ENCODE results near the gene ZC3H7A.
"Not testable (repeated sequence)": the region's sequence is repeated elsewhere in the genome, so short reads cannot be mapped to it uniquely, and the experiment has no call there.

Gene ZC3H7A, protein sequence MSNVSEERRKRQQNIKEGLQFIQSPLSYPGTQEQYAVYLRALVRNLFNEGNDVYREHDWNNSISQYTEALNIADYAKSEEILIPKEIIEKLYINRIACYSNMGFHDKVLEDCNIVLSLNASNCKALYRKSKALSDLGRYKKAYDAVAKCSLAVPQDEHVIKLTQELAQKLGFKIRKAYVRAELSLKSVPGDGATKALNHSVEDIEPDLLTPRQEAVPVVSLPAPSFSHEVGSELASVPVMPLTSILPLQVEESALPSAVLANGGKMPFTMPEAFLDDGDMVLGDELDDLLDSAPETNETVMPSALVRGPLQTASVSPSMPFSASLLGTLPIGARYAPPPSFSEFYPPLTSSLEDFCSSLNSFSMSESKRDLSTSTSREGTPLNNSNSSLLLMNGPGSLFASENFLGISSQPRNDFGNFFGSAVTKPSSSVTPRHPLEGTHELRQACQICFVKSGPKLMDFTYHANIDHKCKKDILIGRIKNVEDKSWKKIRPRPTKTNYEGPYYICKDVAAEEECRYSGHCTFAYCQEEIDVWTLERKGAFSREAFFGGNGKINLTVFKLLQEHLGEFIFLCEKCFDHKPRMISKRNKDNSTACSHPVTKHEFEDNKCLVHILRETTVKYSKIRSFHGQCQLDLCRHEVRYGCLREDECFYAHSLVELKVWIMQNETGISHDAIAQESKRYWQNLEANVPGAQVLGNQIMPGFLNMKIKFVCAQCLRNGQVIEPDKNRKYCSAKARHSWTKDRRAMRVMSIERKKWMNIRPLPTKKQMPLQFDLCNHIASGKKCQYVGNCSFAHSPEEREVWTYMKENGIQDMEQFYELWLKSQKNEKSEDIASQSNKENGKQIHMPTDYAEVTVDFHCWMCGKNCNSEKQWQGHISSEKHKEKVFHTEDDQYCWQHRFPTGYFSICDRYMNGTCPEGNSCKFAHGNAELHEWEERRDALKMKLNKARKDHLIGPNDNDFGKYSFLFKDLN

DNA sequence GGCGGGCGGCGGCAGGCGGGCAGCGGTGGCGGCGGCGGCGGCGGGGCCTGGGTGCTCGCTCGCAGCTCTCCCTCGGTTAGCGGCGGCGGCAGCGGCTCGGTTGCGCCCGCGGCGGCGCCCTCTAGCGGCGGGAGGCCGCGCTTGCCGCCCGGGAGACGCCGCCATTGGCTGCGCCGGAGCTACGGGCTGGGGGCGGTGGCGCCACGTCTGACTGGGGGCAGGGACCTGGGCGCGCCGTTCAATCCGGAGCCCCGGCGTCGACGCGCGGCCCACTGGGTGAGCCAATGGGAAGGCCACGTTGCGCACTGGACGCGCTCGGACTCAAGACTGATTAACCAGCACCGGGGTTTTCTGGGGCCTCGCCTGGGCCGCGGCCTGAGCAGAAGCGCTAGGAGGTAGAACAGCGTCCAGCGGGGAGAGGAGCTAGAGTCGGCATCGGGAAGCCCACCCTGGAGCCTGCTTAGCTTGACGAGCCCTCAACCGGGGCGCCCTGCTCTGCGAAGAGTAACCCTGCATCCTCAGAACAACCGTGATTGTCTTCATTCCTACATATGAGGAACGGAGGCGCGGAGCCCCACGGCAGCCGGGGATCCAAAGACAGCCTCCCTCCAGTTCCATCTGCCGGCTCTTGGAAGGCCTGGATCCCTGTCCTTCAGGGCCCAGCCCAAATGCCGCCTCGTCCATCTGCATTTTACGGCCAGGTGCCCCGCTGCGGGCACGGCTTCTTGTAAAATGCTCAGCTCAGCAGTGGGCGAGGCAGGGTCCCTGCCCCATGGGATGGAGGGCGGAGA, at the start of gene ZC3H7A:
TSS of gene ZC3H7A (minus strand) at position 93 of the 791 bp plus-strand sequence. CDS start 14,904 bp downstream, outside the sequence.
- peak; percentile 80 for DNase-seq (ENCODE audit: low read depth)

DNA sequence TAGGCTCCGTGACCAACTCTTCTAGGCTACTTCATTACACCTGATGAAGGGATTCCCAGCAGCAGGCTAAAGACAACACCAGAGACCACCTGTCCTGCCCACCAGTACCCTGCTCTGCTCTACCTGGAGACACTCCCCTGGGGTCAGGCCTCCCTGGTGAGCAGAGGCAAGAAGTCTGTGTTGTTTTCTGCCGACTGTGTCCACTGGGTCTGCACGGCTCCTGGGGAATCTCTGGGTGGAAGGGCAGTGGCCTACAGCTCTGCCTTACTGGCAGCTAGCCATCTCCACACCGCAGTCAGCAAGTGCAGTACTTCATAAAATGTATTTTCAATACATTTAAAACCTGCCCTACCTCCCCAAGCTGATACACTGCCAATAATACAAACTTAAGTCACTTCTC, 47.4 kb upstream of the ZC3H7A start:
- DNase-seq (ENCODE audit: low read depth): no peak

DNA sequence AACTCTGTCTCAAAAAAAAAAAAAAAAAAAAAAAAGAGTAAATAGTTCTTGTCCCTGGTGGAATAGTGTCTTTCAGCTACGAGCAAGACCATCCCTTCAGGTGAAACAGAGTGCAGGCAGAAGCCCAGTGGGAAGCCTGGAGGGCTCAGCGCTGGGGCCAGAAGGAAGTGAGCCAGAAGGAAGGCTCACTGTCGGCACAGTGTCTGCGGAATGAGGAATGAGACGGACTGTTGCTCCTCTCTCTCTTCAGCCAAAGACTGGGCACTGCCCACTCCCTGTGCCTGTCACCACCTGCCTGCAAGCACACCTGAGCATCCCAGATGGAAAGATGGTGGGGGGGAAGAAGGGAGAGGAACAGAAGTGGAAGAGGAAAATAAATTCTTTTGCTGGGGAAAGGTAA, 46.8 kb upstream of the ZC3H7A start:
- no peak for DNase-seq (ENCODE audit: low read depth)

DNA sequence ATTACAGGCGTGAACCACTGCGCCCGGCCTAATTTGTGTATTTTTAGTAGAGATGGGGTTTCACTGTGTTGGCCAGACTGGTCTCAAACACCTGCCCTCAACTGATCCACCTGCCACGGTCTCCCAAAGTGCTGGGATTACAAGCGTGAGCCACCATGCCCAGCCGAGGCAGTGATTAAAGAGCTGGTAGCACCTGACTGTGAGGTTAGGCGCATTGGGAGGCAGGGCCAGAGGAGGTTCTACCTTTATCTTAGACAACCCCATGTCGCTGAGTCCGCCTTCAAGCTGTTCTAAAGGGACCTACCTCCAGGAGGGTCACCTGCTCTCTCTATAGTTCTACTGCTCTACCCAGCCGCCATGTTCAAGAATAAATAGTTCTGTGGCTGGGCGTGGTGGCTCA, 46.1 kb upstream of the ZC3H7A start:
- no peak for DNase-seq (ENCODE audit: low read depth)

DNA sequence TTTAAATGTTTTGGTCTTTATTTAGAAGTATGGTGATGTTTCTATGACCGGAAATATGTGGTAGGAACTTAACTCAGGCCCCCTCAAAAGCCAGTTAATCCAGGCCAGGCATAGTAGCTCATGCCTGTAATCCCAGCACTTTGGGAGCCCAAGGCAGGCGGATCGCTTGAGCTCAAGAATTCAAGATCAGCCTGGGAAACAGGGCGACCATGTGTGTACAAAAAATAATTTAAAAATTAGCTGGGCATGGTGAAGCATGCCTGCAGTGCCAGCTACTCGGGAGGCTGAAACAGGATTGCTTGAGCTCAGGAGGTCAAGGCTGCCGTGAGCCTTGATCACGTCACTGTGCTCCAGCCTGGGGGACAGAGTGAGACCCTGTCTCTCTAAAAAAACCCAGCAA, 44.0 kb upstream of the ZC3H7A start:
- DNase-seq (ENCODE audit: low read depth): no peak

DNA sequence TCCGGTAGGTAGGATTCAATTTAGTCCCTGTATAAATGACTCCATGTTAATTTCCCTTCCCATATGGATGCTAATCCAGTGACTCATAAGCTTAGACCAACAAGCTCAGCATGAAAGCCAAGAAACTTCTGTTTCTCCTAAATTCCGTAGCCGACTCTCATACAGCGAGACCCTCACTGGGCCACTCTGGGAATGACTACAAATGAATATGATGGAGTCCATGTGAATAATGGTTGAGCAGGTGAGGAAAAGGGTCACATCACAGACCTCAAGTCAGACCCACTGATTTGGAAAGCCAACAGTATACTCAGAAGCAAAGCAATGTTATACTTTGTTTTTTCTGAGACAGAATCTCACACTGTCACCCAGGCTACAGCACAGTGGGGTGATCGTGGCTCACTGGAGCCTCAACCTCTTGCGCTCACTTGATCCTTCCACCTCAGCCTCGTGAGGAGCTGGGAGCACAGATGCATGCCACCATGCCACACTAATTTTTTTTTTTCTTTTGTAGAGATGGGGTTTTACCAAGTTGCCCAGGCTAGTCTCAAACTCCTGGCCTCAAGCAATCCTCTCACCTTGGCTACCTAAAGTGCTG, 39.7 kb upstream of the ZC3H7A start:
- peak; percentile 49 for DNase-seq (ENCODE audit: low read depth)

DNA sequence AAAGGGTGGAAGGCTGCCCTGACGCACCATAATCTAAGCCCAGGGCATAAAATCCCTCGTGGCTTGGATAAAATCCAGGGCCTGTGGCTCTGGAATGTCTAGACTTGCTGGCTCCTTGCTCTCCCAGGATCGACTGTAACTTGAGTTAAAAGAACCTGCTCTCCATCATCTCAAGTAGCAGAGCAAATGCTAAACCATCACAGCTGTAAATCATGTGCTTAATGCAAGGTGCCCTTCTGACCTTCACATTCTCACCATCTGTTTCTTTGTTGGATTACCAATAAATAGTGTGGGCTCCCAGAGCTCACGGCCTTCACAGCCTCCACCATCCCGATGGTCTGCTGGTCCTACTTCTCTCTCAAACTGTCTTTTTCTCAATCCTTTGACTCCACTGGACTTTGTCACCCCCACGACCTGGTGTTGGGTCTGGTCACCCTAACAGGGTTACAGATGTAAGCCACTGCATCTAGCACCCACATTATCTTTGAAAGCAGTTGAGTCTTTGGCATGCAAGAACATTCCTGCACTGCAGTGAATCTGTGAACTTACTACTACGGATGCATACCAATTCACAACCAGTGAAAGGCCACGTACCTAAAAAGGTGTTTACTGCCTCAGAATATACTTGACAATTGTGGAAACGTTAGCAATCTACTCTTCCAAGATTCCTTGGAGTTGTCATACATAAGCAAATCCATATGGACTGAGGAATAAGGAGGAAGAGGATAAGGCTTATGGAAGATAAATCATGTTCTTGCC, 39.0 kb upstream of the ZC3H7A start:
- DNase-seq (ENCODE audit: low read depth): no peak

DNA sequence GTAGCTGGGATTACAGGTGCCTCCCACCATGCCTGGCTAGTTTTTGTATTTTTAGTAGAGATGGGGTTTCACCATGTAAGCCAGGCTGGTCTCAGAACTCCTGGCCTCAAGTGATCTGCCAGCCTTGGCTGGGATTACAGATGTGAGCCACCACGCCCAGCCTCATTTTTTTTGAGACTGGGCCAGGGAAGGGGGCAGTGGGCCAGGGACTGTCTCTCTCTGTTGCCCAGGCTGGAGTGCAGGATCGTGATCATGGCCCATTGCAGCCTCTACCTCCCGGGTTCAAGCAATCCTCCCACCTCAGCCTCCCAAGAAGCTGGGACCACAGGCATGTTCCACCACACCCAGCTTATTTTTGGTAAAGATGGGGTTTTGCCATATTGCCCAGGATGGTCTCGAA, 38.3 kb upstream of the ZC3H7A start:
- DNase-seq (ENCODE audit: low read depth): no peak

DNA sequence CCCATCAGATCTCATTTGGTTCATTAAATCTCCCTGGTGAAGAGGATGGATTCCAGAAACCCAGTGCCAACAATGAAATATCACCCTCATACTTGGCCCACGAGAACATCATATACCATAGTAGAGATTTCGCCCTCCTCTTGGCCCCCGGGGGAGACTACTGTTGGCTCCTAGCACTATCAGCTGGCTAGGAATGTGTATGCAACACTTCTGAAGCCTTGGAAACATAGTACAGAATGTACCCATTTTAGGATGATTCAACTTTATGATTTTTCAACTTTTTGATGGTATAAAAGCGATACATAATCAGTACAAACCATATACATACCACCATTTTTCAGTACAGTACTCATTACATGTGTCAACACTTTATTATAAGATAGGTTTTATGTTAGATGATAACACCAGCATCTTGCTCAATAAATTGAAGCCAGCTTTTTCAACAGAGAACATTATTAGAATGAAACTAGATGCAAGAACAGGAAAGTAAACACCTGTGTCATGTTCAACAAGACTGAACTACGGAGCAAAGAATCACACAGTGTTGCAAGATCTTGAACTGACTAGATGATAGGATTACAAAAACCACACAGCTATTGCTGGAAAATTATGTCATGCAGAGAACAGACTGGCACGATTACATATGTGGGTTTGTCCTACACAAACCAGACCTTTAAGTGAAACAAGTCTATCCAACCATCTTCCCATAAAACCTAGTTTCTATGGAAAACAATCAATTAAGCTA, 37.1 kb upstream of the ZC3H7A start:
- DNase-seq (ENCODE audit: low read depth): no peak

DNA sequence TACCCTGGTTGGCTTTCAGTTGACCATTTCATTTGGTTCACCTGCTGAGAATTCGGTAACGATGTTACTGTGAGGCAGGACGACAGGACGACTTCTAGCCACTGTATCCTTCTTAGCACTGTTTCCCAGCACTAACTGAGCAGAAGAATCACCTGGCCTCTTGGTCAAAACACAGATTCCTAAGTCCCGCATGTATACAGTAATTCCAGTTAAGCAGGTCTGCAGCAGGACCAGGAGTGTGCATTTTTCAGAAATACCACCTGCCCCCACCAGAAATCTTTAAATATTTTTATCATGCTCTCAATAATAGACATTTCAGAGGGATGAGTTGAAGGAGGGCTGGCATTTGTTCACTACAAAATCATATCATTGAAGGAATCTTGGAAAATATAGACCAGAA, 31.6 kb upstream of the ZC3H7A start:
- no peak for DNase-seq (ENCODE audit: low read depth)

DNA sequence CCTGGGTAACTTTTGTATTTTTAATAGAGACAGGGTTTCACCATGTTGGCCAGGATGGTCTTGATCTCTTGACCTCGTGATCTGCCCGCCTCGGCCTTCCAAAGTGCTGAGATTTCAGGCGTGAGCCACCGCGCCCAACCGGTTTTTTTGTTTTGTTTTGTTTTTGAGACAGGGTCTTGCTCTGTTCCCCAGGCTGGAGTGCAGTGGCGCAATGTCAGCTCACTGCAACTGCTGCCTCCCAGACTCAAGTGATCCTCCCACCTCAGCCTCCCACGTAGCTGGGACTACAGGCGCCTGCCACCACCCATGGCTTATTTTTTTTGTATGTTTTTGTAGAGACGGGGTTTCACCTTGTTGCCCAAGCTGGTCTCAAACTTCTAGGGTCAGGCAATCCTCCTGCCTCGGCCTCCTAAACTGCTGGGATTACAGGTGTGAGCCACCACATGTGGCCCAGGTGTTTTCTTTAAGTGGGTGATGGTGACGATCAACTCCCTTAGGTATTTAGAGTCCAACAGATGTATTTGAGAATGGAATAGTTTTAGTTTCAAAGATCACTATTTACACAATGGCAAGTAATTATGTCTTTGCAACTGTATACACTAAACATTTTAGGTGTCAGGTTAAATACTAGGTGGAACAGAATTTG, 28.6 kb upstream of the ZC3H7A start:
- DNase-seq (ENCODE audit: low read depth): not testable (repeated sequence)

DNA sequence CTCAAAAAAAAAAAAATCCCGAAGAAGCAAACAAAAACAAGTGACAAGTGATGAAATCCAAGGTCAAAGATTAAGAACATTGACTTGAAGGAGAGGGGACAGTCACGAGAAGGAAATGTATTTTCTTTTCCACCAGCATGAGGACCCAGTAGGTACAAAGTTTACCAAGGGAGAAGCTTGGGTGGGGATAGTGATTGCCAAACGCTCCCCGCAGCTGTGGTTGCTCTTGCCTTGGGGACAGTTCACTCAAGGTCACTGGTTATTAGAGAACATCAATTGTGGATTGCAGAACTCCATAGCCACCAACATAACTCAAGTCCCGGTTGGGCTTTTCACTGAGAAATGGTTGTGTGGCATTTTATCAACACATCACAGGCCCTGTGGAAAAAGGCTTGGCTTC, 27.3 kb upstream of the ZC3H7A start:
- no peak for DNase-seq (ENCODE audit: low read depth)

DNA sequence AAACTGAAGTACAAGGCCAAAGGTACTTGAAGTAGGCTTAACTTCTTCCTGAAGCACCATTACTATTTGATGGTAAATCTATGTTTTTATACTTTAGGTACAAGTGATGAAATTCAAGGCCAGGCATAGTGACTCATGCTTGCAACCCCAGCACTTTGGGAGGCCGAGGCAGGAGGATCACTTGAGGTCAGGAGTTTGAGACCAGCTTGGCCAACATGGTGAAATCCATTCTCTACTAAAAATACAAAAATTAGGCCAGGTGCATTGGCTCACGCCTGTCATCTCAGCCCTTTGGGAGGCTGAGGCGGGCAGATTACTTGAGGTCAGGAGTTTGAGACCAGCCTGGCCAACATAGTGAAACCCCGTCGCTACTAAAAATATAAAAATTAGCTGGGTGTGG, 26.6 kb upstream of the ZC3H7A start:
- DNase-seq (ENCODE audit: low read depth): not testable (repeated sequence)

DNA sequence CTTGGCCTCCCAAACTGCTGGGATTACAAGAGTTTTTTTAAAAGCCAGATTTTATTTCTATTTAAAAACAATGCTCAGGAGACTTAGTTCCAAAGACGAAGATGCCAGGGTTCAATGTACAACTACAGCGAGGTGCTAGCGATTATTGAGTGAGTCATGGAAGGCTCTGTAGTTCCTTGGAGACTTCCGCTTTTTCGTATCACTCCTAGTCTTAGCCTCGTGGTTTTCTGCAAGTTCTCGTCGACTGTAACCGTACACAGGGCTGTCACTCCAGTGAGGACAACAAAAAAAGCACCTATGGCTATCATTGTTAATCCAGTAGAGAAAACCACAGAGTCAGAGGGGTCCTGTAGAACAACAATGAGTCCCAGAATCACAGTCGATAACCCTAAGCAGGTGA, 22.7 kb upstream of the ZC3H7A start:
- no peak for DNase-seq (ENCODE audit: low read depth)

DNA sequence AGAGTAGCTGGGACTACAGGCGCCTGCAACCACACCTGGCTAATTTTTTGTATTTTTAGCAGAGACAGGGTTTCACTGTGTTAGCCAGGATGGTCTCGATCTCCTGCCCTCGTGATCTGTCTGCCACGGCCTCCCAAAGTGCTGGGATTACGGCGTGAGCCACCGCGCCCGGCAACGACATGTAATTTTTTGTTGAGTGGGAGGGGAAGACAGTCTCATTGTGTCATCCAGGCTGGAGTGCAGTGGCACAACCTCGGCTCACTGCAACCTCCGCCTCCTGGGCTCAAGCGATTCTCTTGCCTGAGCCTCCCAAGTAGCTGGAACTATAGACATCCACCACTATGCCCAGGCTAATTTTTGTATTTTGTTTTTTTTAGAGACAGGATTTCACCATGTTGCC, 21.9 kb upstream of the ZC3H7A start:
- not testable (repeated sequence) for DNase-seq (ENCODE audit: low read depth)

DNA sequence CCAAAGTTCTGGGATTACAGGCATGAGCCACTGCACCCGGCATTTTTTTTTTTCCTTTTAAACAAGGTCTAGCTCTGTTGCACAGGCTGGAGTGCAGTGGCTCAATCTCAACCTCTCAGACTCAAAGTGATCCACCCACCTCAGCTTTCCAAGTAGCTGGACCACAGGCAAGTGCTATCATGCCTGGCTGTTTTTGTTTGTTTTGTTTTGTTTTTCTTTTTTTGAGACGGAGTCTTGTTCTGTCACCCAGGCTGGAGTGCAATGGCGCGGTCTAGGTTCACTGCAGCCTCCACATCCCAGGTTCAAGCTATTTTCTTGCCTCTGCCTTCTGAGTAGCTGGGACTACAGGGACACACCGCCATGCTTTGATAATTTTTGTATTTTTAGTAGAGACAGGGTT, 19.1 kb upstream of the ZC3H7A start:
- DNase-seq (ENCODE audit: low read depth): no peak

DNA sequence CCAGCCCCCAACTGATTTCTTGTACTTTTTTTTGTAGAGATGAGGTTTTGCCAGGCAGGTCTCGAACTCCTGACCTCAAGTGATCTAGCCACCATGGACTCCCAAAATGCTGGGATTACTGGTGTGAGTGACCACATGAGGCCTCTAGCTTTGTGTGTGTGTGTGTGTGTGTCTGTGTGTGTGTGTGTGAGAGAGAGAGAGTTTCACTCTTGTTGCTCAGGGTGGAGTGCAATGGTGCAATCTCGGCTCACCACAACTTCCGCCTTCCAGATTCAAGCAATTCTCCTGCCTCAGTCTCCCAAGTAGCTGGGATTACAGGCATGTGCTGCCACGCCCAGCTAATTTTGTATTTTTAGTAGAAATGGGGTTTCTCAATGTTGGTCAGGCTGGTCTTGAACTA, 17.7 kb upstream of the ZC3H7A start:
- DNase-seq (ENCODE audit: low read depth): not testable (repeated sequence)

DNA sequence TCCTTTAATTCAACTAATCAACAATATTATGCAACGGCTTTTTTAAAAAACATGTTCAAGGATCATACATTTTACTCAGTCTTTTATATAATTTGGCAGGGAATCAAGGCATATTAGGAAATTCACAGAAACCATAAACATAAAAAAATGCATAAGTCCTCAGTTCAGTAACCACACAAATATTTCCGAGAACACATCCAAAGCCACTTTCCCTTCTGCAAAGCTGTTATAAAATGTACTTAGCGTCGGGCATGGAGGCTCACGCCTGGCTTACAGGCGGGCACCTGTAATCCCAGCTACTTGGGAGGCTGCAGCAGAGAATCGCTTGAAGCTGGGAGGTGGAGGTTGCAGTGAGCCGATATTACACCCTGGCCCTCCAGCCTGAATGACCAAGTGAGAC, 9.7 kb upstream of the ZC3H7A start:
- peak; percentile 71 for DNase-seq (ENCODE audit: low read depth)

DNA sequence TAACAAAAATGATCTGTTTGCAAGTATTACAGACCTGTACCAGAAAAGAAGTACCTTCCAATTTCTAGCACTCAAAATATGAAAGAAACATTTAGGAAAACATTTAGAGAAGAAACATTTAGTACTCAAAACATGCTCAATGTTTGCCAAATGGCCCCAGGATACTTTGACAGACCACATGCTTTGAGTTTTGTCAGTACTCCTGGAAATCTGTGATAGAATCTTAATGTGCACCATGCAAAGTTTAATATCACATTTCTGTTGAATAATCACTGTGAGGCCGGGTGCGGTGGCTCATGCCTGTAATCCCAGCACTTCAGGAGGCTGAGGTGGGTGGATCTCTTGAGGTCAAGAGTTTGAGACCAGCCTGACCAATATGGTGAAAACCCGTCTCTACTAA, 8.5 kb upstream of the ZC3H7A start:
- no peak for DNase-seq (ENCODE audit: low read depth)

All from GM04503 (cell line).